ENCODE data around the gene SAMD10. TPM values are rescaled to one million over a fixed set of nuclear protein-coding genes. Genes with fewer than 3 reads are reported as not detected.
A peak's percentile ranks its signal among the peaks of the same experiment; 100 is the strongest.

SAMD10 gene
- polyA plus RNA-seq, 2 donors = 9.4 to 13.1 TPM

DNA sequence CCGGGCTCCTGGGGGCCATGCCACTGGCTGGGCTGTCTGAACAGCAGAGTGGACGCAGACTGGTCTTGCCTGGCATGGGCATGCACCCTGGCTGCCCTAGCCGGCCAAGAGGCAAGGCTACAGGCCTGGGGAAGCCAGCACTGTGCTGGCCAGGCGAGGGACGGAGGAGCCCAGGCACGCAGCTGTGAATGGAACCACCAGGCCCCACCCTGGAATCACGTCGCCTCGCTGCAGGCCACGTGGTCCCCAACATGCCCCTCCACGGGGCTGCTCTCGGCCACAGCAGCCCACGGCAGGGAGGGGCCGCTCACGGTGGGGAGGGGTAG is 27.3 kb downstream of the SAMD10 start:
- peaks cover 0 to 5% of the 10 kb centered on the region in 2 donors for H3K36me3 ChIP-seq (ENCODE audit: control insufficient read depth in 2 of 2, insufficient read depth in 2 of 2, low read length in 1 of 2)
- 54 to 56% methylated on average over 15 of the region's 15 CpGs for WGBS, 2 donors
- H3K4me1 ChIP-seq (ENCODE audit: control insufficient read depth in 2 of 2, insufficient read depth in 2 of 2, low read length in 1 of 2) = peaks cover 24 to 64% of the 10 kb centered on the region in 2 donors
- H3K27me3 ChIP-seq (ENCODE audit: control insufficient read depth in 1 of 2, insufficient read depth in 2 of 2, low read length in 2 of 2) = no peaks in the 10 kb centered on the region
- peak overlapping the region in 1 of 2 donors; percentile 1 for H3K4me3 ChIP-seq (ENCODE audit: low read depth in 1 of 2, low read length in 2 of 2)
- no peaks in the 10 kb centered on the region for H3K9me3 ChIP-seq (ENCODE audit: control insufficient read depth in 2 of 2, insufficient read depth in 1 of 2, low read depth in 1 of 2, low read length in 1 of 2)
- peak overlapping the region; percentile 96 to 99 for H3K27ac ChIP-seq (ENCODE audit: low read depth in 2 of 2, low read length in 1 of 2)

GRCh38 chr20:63951398-63952209 is 27.8 kb downstream of the SAMD10 start:
- Histone ChIP-seq H3K36me3 (ENCODE audit: control insufficient read depth in 2 of 2, insufficient read depth in 2 of 2, low read length in 1 of 2) (peaks cover 0 to 7% of the 10 kb centered on the region in 2 donors), H3K27me3 (ENCODE audit: control insufficient read depth in 1 of 2, insufficient read depth in 2 of 2, low read length in 2 of 2) (no peaks in the 10 kb centered on the region), H3K4me1 (ENCODE audit: control insufficient read depth in 2 of 2, insufficient read depth in 2 of 2, low read length in 1 of 2) (peaks cover 24 to 66% of the 10 kb centered on the region in 2 donors), H3K9me3 (ENCODE audit: control insufficient read depth in 2 of 2, insufficient read depth in 1 of 2, low read depth in 1 of 2, low read length in 1 of 2) (no peaks in the 10 kb centered on the region), H3K4me3 (ENCODE audit: low read depth in 1 of 2, low read length in 2 of 2) (peak overlapping the region; percentile 5 to 17), H3K27ac (ENCODE audit: low read depth in 2 of 2, low read length in 1 of 2) (peak overlapping the region; percentile 96 to 99)
- WGBS, 2 donors = 50 to 57% methylated on average over 16 to 17 of the region's 17 CpGs

- Histone ChIP-seq H3K4me3 (ENCODE audit: low read depth in 1 of 2, low read length in 2 of 2) (peak overlapping the region; percentile 5 to 17), H3K27me3 (ENCODE audit: control insufficient read depth in 1 of 2, insufficient read depth in 2 of 2, low read length in 2 of 2) (no peaks in the 10 kb centered on the region), H3K4me1 (ENCODE audit: control insufficient read depth in 2 of 2, insufficient read depth in 2 of 2, low read length in 1 of 2) (peaks cover 24 to 66% of the 10 kb centered on the region in 2 donors), H3K9me3 (ENCODE audit: control insufficient read depth in 2 of 2, insufficient read depth in 1 of 2, low read depth in 1 of 2, low read length in 1 of 2) (no peaks in the 10 kb centered on the region), H3K27ac (ENCODE audit: low read depth in 2 of 2, low read length in 1 of 2) (peak overlapping the region; percentile 96 to 99), H3K36me3 (ENCODE audit: control insufficient read depth in 2 of 2, insufficient read depth in 2 of 2, low read length in 1 of 2) (peaks cover under 1 to 12% of the 10 kb centered on the region in 2 donors)
- WGBS, 2 donors = 62 to 66% methylated on average over 20 of the region's 20 CpGs
Observed at GRCh38 chr20:63950701-63951397, 28.6 kb downstream of the SAMD10 start.

- H3K27ac ChIP-seq (ENCODE audit: low read depth in 2 of 2, low read length in 1 of 2) = peak overlapping the region; percentile 96 to 99
- H3K4me1 ChIP-seq (ENCODE audit: control insufficient read depth in 2 of 2, insufficient read depth in 2 of 2, low read length in 1 of 2) = peaks cover 23 to 61% of the 10 kb centered on the region in 2 donors
- no peaks in the 10 kb centered on the region for H3K9me3 ChIP-seq (ENCODE audit: control insufficient read depth in 2 of 2, insufficient read depth in 1 of 2, low read depth in 1 of 2, low read length in 1 of 2)
- 29 to 45% methylated on average over 27 of the region's 27 CpGs for WGBS, 2 donors
- H3K27me3 ChIP-seq (ENCODE audit: control insufficient read depth in 1 of 2, insufficient read depth in 2 of 2, low read length in 2 of 2) = no peaks in the 10 kb centered on the region
- peak overlapping the region in 1 of 2 donors; percentile 2 for H3K4me3 ChIP-seq (ENCODE audit: low read depth in 1 of 2, low read length in 2 of 2)
- peaks cover 4 to 37% of the 10 kb centered on the region in 2 donors for H3K36me3 ChIP-seq (ENCODE audit: control insufficient read depth in 2 of 2, insufficient read depth in 2 of 2, low read length in 1 of 2)
Observed at GRCh38 chr20:63947638-63948456, 31.6 kb downstream of the SAMD10 start.

GRCh38 chr20:63946986-63947637 is 32.3 kb downstream of the SAMD10 start:
- H3K27me3 ChIP-seq (ENCODE audit: control insufficient read depth in 1 of 2, insufficient read depth in 2 of 2, low read length in 2 of 2) = no peaks in the 10 kb centered on the region
- WGBS, 2 donors = 79 to 82% methylated on average over 15 of the region's 15 CpGs
- H3K4me3 ChIP-seq (ENCODE audit: low read depth in 1 of 2, low read length in 2 of 2) = no peak overlapping the region
- peak overlapping the region; percentile 19 to 99 for H3K27ac ChIP-seq (ENCODE audit: low read depth in 2 of 2, low read length in 1 of 2)
- H3K9me3 ChIP-seq (ENCODE audit: control insufficient read depth in 2 of 2, insufficient read depth in 1 of 2, low read depth in 1 of 2, low read length in 1 of 2) = no peaks in the 10 kb centered on the region
- H3K36me3 ChIP-seq (ENCODE audit: control insufficient read depth in 2 of 2, insufficient read depth in 2 of 2, low read length in 1 of 2) = peaks cover 4 to 42% of the 10 kb centered on the region in 2 donors
- peaks cover 19 to 62% of the 10 kb centered on the region in 2 donors for H3K4me1 ChIP-seq (ENCODE audit: control insufficient read depth in 2 of 2, insufficient read depth in 2 of 2, low read length in 1 of 2)

- H3K27me3 ChIP-seq (ENCODE audit: control insufficient read depth in 1 of 2, insufficient read depth in 2 of 2, low read length in 2 of 2) = no peaks in the 10 kb centered on the region
- no peak overlapping the region for H3K4me3 ChIP-seq (ENCODE audit: low read depth in 1 of 2, low read length in 2 of 2)
- H3K9me3 ChIP-seq (ENCODE audit: control insufficient read depth in 2 of 2, insufficient read depth in 1 of 2, low read depth in 1 of 2, low read length in 1 of 2) = no peaks in the 10 kb centered on the region
- peaks cover 4 to 43% of the 10 kb centered on the region in 2 donors for H3K36me3 ChIP-seq (ENCODE audit: control insufficient read depth in 2 of 2, insufficient read depth in 2 of 2, low read length in 1 of 2)
- peaks cover 17 to 53% of the 10 kb centered on the region in 2 donors for H3K4me1 ChIP-seq (ENCODE audit: control insufficient read depth in 2 of 2, insufficient read depth in 2 of 2, low read length in 1 of 2)
- WGBS, 2 donors = 90 to 92% methylated on average over 38 to 39 of the region's 39 CpGs
- H3K27ac ChIP-seq (ENCODE audit: low read depth in 2 of 2, low read length in 1 of 2) = no peak overlapping the region
Observed at GRCh38 chr20:63945921-63946920, 33.2 kb downstream of the SAMD10 start.

GRCh38 chr20:63945031-63945658 is 34.3 kb downstream of the SAMD10 start:
- Histone ChIP-seq H3K36me3 (ENCODE audit: control insufficient read depth in 2 of 2, insufficient read depth in 2 of 2, low read length in 1 of 2) (peaks cover 7 to 54% of the 10 kb centered on the region in 2 donors), H3K4me1 (ENCODE audit: control insufficient read depth in 2 of 2, insufficient read depth in 2 of 2, low read length in 1 of 2) (peaks cover 7 to 46% of the 10 kb centered on the region in 2 donors), H3K27ac (ENCODE audit: low read depth in 2 of 2, low read length in 1 of 2) (no peak overlapping the region), H3K4me3 (ENCODE audit: low read depth in 1 of 2, low read length in 2 of 2) (no peak overlapping the region), H3K27me3 (ENCODE audit: control insufficient read depth in 1 of 2, insufficient read depth in 2 of 2, low read length in 2 of 2) (no peaks in the 10 kb centered on the region), H3K9me3 (ENCODE audit: control insufficient read depth in 2 of 2, insufficient read depth in 1 of 2, low read depth in 1 of 2, low read length in 1 of 2) (peaks cover 0 to 2% of the 10 kb centered on the region in 2 donors)
- WGBS, 2 donors = 82 to 89% methylated on average over 17 of the region's 17 CpGs

Measured in esophagus (tissue), 2 donors.